Activated B cell treated with CpG ODN at 0.5 μM for 24 hours (primary cell): Measurements from ENCODE around the gene AEBP2. TPM values are rescaled to one million over a fixed set of nuclear protein-coding genes. Genes with fewer than 3 reads are reported as not detected.

Experiments
- ATAC-seq: fragments of 200-7000 bp; cut with Tn5 transposase; one replicate; pipeline ENCODE4 v1.10.0; 2021; ENCODE audit warnings: low read depth, mild to moderate bottlenecking, moderate library complexity
- CTCF ChIA-PET: fragments of 350-600 bp; sonication (Branson Sonifier 250); formaldehyde crosslinking; loops from one replicate; lab custom pipeline; 2021; ENCODE audit warnings: antibody characterized with exemption; lab: Charles Lee
- POLR2A ChIA-PET: fragments of 350-600 bp; sonication (Branson Sonifier 250); formaldehyde crosslinking; loops from one replicate; lab custom pipeline; 2021; ENCODE audit warnings: antibody characterized with exemption; lab: Charles Lee
- DNase-seq: peaks from one replicate; pipeline ENCODE4 v3.0.0; 2022
- H3K27ac Mint-ChIP-seq: one replicate; pipeline ENCODE4 v1.8.0; 2020; ENCODE audit warnings: mixed read lengths
- H3K27me3 Mint-ChIP-seq: one replicate; pipeline ENCODE4 v1.8.0; 2021; ENCODE audit warnings: mixed read lengths
- H3K36me3 Mint-ChIP-seq: one replicate; pipeline ENCODE4 v1.8.0; 2021; ENCODE audit warnings: low read depth, mixed read lengths
- H3K4me1 Mint-ChIP-seq: one replicate; pipeline ENCODE4 v1.8.0; 2021; ENCODE audit warnings: mixed read lengths
- H3K4me3 Mint-ChIP-seq: one replicate; pipeline ENCODE4 v1.8.0; 2020; ENCODE audit warnings: mild to moderate bottlenecking, mixed read lengths
- H3K9me3 Mint-ChIP-seq: one replicate; pipeline ENCODE4 v1.8.0; 2020; ENCODE audit warnings: mixed read lengths
- intact Hi-C: fragments of 100-400 bp; cut with micrococcal nuclease; formaldehyde crosslinking; loops from one replicate; pipeline ENCODE4 v1.15.1; 2024
- total RNA-seq: library from RNA; stranded (reverse); gene quantifications from 2 replicates; pipeline ENCODE4 v1.2.3, GENCODE V29; 2022
- TF ChIP-seq, protein P1 (sequence below): fragments of 200-600 bp; IDR thresholded peaks from one replicate; pipeline ENCODE4 v1.8.0; 2022; ENCODE audit warnings: antibody characterized with exemption, mild to moderate bottlenecking

The AEBP2 gene
- total RNA-seq, 1 donor from 2014 or later, result 51.0 TPM

DNA sequence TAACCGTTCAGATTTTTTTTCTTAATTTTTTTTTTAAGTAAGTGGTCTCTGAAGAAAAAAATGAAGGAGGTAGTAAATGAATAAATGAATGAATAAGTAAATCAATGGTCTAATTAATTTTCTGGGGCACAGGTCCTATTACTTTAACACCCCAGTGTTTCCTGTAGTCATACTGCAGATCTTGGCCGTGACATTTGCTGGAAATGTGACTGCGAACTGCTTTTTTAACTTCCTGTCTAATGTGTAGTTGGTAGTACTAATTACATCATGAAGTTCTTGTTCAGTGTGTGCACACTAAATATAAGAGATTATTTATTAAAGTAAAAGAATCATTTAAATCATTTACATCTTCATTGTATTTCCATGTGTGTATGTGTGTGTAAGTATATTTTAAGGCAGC, 45.4 kb downstream of the AEBP2 start:
- intact Hi-C loops, result loop anchor here (5.0 kb wide), 1 partner anchor 42 kb away; no protein-coding TSS in a partner anchor
- peaks cover 82% of the 10 kb centered on the region for H3K36me3 Mint-ChIP-seq
- ATAC-seq (no peak), DNase-seq (no peak)
- H3K27me3 Mint-ChIP-seq, result no peaks in the 10 kb centered on the region
- H3K4me3 Mint-ChIP-seq, result no peak overlapping the region
- peaks cover 6% of the 10 kb centered on the region for H3K9me3 Mint-ChIP-seq
- TF ChIP-seq, protein P1, sequence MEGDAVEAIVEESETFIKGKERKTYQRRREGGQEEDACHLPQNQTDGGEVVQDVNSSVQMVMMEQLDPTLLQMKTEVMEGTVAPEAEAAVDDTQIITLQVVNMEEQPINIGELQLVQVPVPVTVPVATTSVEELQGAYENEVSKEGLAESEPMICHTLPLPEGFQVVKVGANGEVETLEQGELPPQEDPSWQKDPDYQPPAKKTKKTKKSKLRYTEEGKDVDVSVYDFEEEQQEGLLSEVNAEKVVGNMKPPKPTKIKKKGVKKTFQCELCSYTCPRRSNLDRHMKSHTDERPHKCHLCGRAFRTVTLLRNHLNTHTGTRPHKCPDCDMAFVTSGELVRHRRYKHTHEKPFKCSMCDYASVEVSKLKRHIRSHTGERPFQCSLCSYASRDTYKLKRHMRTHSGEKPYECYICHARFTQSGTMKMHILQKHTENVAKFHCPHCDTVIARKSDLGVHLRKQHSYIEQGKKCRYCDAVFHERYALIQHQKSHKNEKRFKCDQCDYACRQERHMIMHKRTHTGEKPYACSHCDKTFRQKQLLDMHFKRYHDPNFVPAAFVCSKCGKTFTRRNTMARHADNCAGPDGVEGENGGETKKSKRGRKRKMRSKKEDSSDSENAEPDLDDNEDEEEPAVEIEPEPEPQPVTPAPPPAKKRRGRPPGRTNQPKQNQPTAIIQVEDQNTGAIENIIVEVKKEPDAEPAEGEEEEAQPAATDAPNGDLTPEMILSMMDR, result no peak
- H3K27ac Mint-ChIP-seq, result no peak overlapping the region
- CTCF ChIA-PET, result no interaction called here
- H3K4me1 Mint-ChIP-seq, result peaks cover 35% of the 10 kb centered on the region
- POLR2A ChIA-PET, result no interaction called here

DNA sequence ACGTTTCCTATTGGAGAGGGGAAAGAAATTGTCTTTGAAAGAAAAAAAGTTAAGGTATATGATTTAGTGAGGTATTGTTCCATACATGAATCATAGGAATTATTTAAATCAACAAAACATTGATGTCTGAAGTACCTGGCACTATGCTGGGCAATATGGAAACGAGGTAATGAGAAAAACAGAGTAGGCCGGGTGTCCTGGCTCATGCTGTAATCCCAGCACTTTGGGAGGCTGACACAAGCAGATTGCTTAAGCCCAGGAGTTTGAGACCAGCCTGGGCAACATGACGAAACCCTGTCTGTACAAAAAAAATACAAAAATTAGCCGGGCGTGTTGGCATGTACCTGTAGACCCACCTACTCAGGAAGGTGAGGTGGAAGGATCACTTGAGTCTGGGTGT, 45.9 kb downstream of the AEBP2 start:
- ATAC-seq (no peak), DNase-seq (no peak)
- Mint-ChIP-seq H3K36me3 (peaks cover 77% of the 10 kb centered on the region), H3K4me1 (peaks cover 38% of the 10 kb centered on the region), H3K9me3 (peaks cover 5% of the 10 kb centered on the region), H3K27me3 (no peaks in the 10 kb centered on the region), H3K4me3 (no peak overlapping the region), H3K27ac (no peak overlapping the region)
- CTCF ChIA-PET, result no interaction called here
- POLR2A ChIA-PET, result no interaction called here
- intact Hi-C loops, result no loop called here
- TF ChIP-seq, protein P1, result no peak

DNA sequence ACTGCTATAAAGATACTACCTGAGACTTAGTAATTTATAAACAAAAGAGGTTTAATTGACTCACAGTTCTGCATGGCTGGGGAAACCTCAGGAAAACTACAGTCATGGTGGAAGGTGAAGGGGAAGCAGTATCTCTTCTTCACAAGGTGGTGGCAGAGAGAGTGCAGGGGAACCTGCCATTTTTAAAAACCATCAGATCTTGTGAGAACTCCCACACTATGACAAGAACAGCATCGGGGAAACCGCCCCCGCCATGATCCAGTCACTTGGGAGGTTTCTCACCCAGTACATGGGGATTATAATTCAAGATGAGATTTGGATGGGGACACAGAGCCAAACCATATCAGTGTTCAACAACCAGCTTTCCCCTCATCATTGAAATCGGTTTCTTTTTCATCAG, 49.9 kb downstream of the AEBP2 start:
- H3K4me1 Mint-ChIP-seq, result peaks cover 25% of the 10 kb centered on the region
- intact Hi-C loops, result loop anchor here (2.0 kb wide), 1 partner anchor 16 kb away; no protein-coding TSS in a partner anchor
- no peaks in the 10 kb centered on the region for H3K9me3 Mint-ChIP-seq
- TF ChIP-seq, protein P1, result no peak
- ChIA-PET CTCF (no interaction called here), POLR2A (no interaction called here)
- H3K4me3 Mint-ChIP-seq, result no peak overlapping the region
- DNase-seq (no peak), ATAC-seq (no peak)
- peaks cover 51% of the 10 kb centered on the region for H3K36me3 Mint-ChIP-seq
- no peaks in the 10 kb centered on the region for H3K27me3 Mint-ChIP-seq
- no peak overlapping the region for H3K27ac Mint-ChIP-seq

DNA sequence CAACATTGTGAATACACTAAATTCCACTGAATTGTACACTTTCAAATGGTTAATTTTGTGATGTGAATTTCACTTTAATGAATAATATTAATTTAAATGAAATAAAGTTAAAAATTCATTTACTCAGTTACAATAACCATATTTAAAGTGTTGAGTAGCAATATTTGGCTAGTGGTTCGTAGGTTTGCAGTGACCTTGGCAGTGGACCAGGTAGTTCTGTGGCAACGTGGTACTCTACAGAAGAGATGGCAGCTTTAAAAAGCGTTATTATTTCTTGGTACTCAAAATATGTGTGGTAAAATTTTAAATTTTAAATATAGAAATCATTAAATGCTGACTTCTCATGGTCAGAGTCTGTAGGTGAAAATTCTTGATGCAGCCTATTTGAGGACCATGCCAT, 51.6 kb downstream of the AEBP2 start:
- intact Hi-C loops, result no loop called here
- H3K27me3 Mint-ChIP-seq, result no peaks in the 10 kb centered on the region
- ChIA-PET CTCF (no interaction called here), POLR2A (no interaction called here)
- peaks cover 20% of the 10 kb centered on the region for H3K4me1 Mint-ChIP-seq
- TF ChIP-seq, protein P1, result no peak
- no peak for ATAC-seq
- DNase-seq, result no peak
- no peak overlapping the region for H3K4me3 Mint-ChIP-seq
- H3K36me3 Mint-ChIP-seq, result peaks cover 53% of the 10 kb centered on the region
- no peak overlapping the region for H3K27ac Mint-ChIP-seq
- H3K9me3 Mint-ChIP-seq, result no peaks in the 10 kb centered on the region

DNA sequence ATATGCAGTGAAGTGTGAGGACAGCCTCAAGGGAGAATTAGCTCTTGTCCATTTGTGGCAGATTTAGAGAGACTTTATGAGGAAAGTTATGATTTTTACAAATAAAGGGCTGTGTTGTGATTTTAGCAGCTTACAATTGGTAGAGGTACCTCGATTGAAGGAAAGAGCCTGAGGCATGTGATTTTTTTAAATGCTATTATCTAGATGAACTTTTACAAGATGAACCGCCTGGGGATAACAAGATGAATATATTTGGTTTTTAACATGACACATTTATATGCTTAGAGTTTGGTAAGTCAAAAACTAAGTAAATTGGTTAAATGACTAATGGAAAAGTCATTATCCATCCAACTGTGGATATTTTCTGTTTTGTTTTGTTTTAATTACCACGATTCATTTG, 52.6 kb downstream of the AEBP2 start:
- no peak overlapping the region for H3K4me3 Mint-ChIP-seq
- no peaks in the 10 kb centered on the region for H3K27me3 Mint-ChIP-seq
- H3K9me3 Mint-ChIP-seq, result no peaks in the 10 kb centered on the region
- ChIA-PET POLR2A (no interaction called here), CTCF (no interaction called here)
- no peak overlapping the region for H3K27ac Mint-ChIP-seq
- no peak for ATAC-seq
- intact Hi-C loops, result no loop called here
- peaks cover 49% of the 10 kb centered on the region for H3K36me3 Mint-ChIP-seq
- TF ChIP-seq, protein P1, result no peak
- no peak for DNase-seq
- peaks cover 18% of the 10 kb centered on the region for H3K4me1 Mint-ChIP-seq
